Cardiac septum (tissue), 1 donor: ENCODE data around the gene C11orf24. TPM values are rescaled to one million over a fixed set of nuclear protein-coding genes. Genes with fewer than 3 reads are reported as not detected.
A peak's percentile ranks its signal among the peaks of the same experiment; 100 is the strongest.

ENCODE experiments used
- DNase-seq: peaks from one replicate; pipeline ENCODE4 v3.0.0-alpha.2; 2020; ENCODE audit warnings: low spot score
- intact Hi-C: fragments of 100-400 bp; cut with DNase I; formaldehyde crosslinking; loops from one replicate; pipeline ENCODE4 v1.14.0; 2022
- total RNA-seq: library from RNA; stranded (reverse); fragmentation: NEBNext Ultra II Directional; extraction: Animal tissue kit (Norgen Biotek cat#: 25700); gene quantifications from one replicate; pipeline ENCODE4 v1.2.1, GENCODE V29; 2021
- donor health status: DM: no; HTN: no; CAD: no.

Gene C11orf24
- total RNA-seq, 1 donor from 2014 or later, result 45.2 TPM

DNA sequence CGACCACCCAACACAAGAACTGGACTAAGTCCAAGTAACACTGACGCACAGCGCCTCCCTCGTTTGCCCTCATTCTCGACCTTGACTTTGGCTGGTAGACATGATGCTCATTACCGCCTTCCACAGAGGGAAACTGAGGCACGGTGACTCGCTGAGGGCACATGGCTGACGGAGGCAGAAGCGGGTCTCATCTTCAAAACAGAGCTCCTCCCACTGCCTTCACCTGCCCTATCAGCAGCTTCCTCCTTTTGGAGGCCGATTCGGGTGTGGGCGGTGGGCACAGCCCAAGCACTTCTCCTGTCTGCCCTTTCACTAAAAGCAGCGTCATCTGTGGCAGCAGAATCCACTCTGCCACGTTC lies 56.7 kb downstream of the C11orf24 start:
- intact Hi-C loops, result no loop called here
- no peak for DNase-seq

DNA sequence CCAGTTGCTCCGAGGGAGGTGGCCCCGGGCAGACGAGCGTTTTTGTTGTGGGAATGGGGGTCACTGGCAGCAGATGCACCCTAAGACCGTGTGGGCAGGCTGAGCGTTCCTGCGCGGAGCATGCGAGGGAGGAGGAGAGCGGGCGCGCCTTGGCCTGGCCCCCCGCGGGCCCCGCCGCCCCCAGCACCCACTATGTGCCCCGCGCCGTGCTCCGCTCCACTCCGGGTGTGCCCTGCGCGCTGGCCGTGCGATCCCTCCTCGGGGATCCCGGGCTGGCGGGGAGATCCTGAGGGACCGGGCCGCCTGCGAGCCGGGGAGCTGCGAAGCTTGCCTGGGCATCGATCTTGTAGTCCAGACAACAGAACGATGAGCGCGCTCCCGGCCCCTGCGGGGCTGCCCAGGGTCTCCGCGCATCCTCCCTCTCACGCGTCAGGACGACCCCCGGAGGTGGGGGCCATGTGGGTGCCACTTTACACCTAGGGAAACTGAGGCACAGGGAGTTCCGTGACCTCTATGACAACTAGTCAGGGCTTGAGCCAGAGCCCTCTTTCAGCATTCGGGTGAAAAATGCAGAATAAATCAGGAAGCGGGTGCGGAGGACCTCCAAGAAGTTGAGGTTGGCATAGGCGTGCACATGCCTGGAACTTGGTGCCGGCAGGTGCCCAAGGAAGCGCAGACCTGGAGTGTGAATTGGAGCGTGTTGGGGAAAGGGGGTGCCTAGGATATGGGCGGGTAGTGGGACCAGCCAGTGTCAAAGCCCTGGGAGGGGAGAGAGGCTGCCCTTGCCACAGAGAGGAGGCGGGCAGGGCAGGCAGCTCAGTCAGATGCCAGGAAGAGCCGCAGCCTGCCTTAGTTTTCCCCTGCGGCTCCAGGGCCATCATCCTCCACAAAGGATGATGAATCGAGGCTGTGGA lies 57.3 kb downstream of the C11orf24 start:
- no peak for DNase-seq
- intact Hi-C loops, result loop anchor here (5.0 kb wide), 2 partner anchors 92 to 182 kb away; partner anchors contain the start of genes CHKA and NDUFS8

GRCh38 chr11:68213555-68214172 lies 58.1 kb downstream of the C11orf24 start:
- peak; percentile 89 for DNase-seq
- intact Hi-C loops, result loop anchor here (5.0 kb wide), 2 partner anchors 91 to 181 kb away; partner anchors contain the start of genes CHKA and NDUFS8

DNA sequence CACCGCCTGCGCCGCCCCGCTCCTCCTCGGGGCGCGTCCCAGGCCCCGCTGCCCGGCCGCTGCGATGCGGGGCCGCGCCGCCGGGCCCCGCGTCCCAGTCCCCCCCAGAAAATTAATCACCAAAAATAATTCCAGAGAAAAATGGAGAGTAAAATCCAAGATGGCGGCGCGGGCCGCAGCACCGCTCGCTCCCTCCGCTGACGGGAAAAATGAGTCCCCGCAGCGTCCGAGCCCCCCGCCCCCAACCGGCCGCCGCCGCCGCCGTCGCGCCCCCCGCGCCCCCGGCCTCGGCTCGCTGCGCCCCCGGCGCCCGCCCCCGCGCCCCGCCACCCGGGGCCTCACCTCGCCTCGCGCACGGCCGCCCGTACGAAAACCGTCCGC lies 58.6 kb downstream of the C11orf24 start, which contains the start of gene KMT5B:
Gene KMT5B (minus strand): TSS at position 162 of the 381 bp plus-strand sequence. CDS start 23,220 bp downstream, outside the sequence.
- intact Hi-C loops, result loop anchor here (5.0 kb wide), 2 partner anchors 91 to 181 kb away; partner anchors contain the start of genes CHKA and NDUFS8

GRCh38 chr11:68212421-68213134 lies 59.2 kb downstream of the C11orf24 start:
- intact Hi-C loops, result loop anchor here (5.0 kb wide), 2 partner anchors 90 to 180 kb away; partner anchors contain the start of genes CHKA and NDUFS8
- DNase-seq, result no peak

More for the DNA sequence above, 58.6 kb downstream of the C11orf24 start, which contains the start of gene KMT5B:
- no peak for DNase-seq

DNA sequence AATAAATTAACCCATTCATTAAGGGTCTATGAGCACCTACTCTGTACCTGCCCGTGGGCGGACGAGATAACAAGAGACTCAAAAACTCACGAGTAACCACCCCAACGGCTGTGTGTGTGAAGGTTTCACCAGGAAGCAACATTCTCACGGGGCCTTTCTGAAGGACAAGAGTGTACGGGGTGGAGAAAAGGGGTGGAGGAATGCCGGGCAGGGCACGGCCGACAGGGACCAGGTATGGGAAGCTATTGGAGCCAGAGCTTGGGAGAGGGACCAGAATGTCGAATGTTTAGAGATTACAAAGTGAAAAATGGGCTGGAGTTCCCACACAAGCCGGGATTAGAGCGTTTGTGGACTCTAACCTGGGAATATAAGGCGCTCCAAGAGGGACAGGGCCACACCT lies 60.2 kb downstream of the C11orf24 start:
- DNase-seq, result no peak
- intact Hi-C loops, result loop anchor here (5.0 kb wide), 2 partner anchors 89 to 179 kb away; partner anchors contain the start of genes CHKA and NDUFS8

Other genes with a start within 250 kb of the C11orf24 start
- 315 TPM for gene NDUFS8, start 241.3 kb downstream of the C11orf24 start, total RNA-seq
- 26.5 TPM for gene TCIRG1, start 232.9 kb downstream of the C11orf24 start, total RNA-seq
- 10.2 TPM for gene CHKA, start 150.6 kb downstream of the C11orf24 start, total RNA-seq
- 37.7 TPM for gene KMT5B, start 58.7 kb downstream of the C11orf24 start, total RNA-seq
- 38.6 TPM for gene LRP5, start 40.6 kb upstream of the C11orf24 start, total RNA-seq
- 92.4 TPM for gene PPP6R3, start 188.8 kb upstream of the C11orf24 start, total RNA-seq